HepG2 (cell line): Measurements from ENCODE around the gene PRTN3. TPM values are rescaled to one million over a fixed set of nuclear protein-coding genes. Genes with fewer than 3 reads are reported as not detected.
A peak's percentile ranks its signal among the peaks of the same experiment; 100 is the strongest.

ENCODE experiments used
- CBFB ChIP-seq: sonication (generic); formaldehyde crosslinking; IDR thresholded peaks from 2 replicates; pipeline ENCODE4 v1.4.0; 2020; ENCODE audit warnings: missing genetic modification reagents
- CREB1 ChIP-seq, 2 experiments: fragments of 450-650 bp in 1 of 2; IDR thresholded peaks; 2 replicates each; pipeline ENCODE4 v1.6.1; 2016 to 2017; ENCODE audit warnings: control low read depth in 1 of 2, mild to moderate bottlenecking in 1 of 2, missing compliant biosample characterization in 1 of 2, missing genetic modification characterization in 1 of 2
- ETV5 ChIP-seq: IDR thresholded peaks from 2 replicates; pipeline ENCODE4 v1.6.1; 2018; ENCODE audit warnings: missing biosample characterization, missing genetic modification reagents, inconsistent platforms, borderline replicate concordance
- KLF15 ChIP-seq: sonication (generic); formaldehyde crosslinking; IDR thresholded peaks from 2 replicates; pipeline ENCODE4 v1.8.1; 2023; ENCODE audit warnings: borderline replicate concordance, mild to moderate bottlenecking, inconsistent platforms, missing genetic modification reagents, mixed read lengths
- MAFK ChIP-seq, 2 experiments: IDR thresholded peaks in 1 of 2; conservative IDR thresholded peaks in 1 of 2; 2 replicates each; pipeline ENCODE4 v1.6.1; 2011; ENCODE audit warnings: improper control_type of control experiment in 2 of 2, low read length in 2 of 2
- MEIS1 ChIP-seq: sonication (generic); formaldehyde crosslinking; IDR thresholded peaks from 2 replicates; pipeline ENCODE4 v1.9.0; 2021; ENCODE audit warnings: mild to moderate bottlenecking, missing genetic modification reagents, moderate library complexity, borderline replicate concordance
- MLLT10 ChIP-seq: sonication (generic); formaldehyde crosslinking; IDR thresholded peaks from 2 replicates; pipeline ENCODE4 v1.4.0; 2020; ENCODE audit warnings: missing genetic modification reagents
- MZF1 ChIP-seq: sonication (generic); formaldehyde crosslinking; IDR thresholded peaks from 2 replicates; pipeline ENCODE4 v1.8.1; 2023; ENCODE audit warnings: mild to moderate bottlenecking, missing genetic modification reagents, borderline replicate concordance
- NFYC ChIP-seq: IDR thresholded peaks from 2 replicates; pipeline ENCODE4 v1.6.1; 2016; ENCODE audit warnings: missing genetic modification reagents, missing compliant biosample characterization
- PCBP2 ChIP-seq: fragments of 200-400 bp; formaldehyde crosslinking; optimal IDR thresholded peaks from 2 replicates; pipeline ENCODE3; 2018; ENCODE audit warnings: low read length, low read depth; ENCODE audit not compliant: poor library complexity, severe bottlenecking
- PHB2 ChIP-seq: fragments of 450-650 bp; IDR thresholded peaks from 2 replicates; pipeline ENCODE4 v1.6.1; 2018; ENCODE audit not compliant: partially characterized antibody
- POLR2G ChIP-seq: fragments of 200-400 bp; formaldehyde crosslinking; IDR thresholded peaks from 2 replicates; pipeline ENCODE4 v1.6.1; 2018; ENCODE audit warnings: mild to moderate bottlenecking, low read depth, low read length, moderate library complexity
- ZFP37 ChIP-seq: sonication (generic); formaldehyde crosslinking; IDR thresholded peaks from 2 replicates; pipeline ENCODE4 v1.4.0; 2020; ENCODE audit warnings: missing genetic modification reagents, borderline replicate concordance
- ZNF383 ChIP-seq: sonication (generic); formaldehyde crosslinking; IDR thresholded peaks from 2 replicates; pipeline ENCODE4 v1.4.0; 2020; ENCODE audit warnings: missing genetic modification reagents, mild to moderate bottlenecking, borderline replicate concordance
- ZNF780A ChIP-seq: sonication (generic); formaldehyde crosslinking; IDR thresholded peaks from 2 replicates; pipeline ENCODE4 v1.8.0; 2022; ENCODE audit warnings: mild to moderate bottlenecking, missing genetic modification reagents, moderate library complexity
- polyA plus RNA-seq, 8 experiments: library from polyadenylated mRNA; depleted of rRNA in 3 of 8; stranded (reverse) in 7 of 8; unstranded in 1 of 8; fragments of >200 nt; fragmentation: Illumina TruSeq in 4 of 8; extraction: Trizol in 4 of 8; gene quantifications; 2 replicates each; pipeline versions ENCODE4 v1.2.1 to v1.2.3, GENCODE V29; 2011 to 2016; ENCODE audit warnings: low read depth in 4 of 8, missing spikeins in 1 of 8, mixed read lengths in 1 of 8; ENCODE audit not compliant: insufficient read depth in 1 of 8
- total RNA-seq, 5 experiments: library from RNA; depleted of rRNA; stranded (reverse); fragments of >200 nt; fragmentation: Illumina TruSeq; extraction: Trizol; gene quantifications; 2 replicates each; pipeline ENCODE4 v1.2.3, GENCODE V29; 2016; ENCODE audit warnings: low read depth in 1 of 5
- TF ChIP-seq, protein P1 (sequence below): IDR thresholded peaks from 2 replicates; pipeline ENCODE4 v1.6.1; 2016; ENCODE audit warnings: mild to moderate bottlenecking, missing biosample characterization, missing genetic modification reagents
- TF ChIP-seq, protein P2 (sequence below): sonication (generic); formaldehyde crosslinking; IDR thresholded peaks from 2 replicates; pipeline ENCODE4 v1.5.1; 2020; ENCODE audit warnings: missing genetic modification reagents, mild to moderate bottlenecking, borderline replicate concordance
- TF ChIP-seq, protein P3 (sequence below): sonication (generic); formaldehyde crosslinking; IDR thresholded peaks from 2 replicates; pipeline ENCODE4 v1.4.0; 2020; ENCODE audit warnings: mild to moderate bottlenecking, missing genetic modification reagents
- TF ChIP-seq, protein P4 (sequence below): IDR thresholded peaks from 2 replicates; pipeline ENCODE4 v1.6.1; 2012; ENCODE audit warnings: inconsistent platforms

The PRTN3 gene
- total and polyA plus RNA-seq, 2 of the 13 experiments (the other 11 are each of a cell fraction or from before 2014, with no cell fraction given) = not detected

DNA sequence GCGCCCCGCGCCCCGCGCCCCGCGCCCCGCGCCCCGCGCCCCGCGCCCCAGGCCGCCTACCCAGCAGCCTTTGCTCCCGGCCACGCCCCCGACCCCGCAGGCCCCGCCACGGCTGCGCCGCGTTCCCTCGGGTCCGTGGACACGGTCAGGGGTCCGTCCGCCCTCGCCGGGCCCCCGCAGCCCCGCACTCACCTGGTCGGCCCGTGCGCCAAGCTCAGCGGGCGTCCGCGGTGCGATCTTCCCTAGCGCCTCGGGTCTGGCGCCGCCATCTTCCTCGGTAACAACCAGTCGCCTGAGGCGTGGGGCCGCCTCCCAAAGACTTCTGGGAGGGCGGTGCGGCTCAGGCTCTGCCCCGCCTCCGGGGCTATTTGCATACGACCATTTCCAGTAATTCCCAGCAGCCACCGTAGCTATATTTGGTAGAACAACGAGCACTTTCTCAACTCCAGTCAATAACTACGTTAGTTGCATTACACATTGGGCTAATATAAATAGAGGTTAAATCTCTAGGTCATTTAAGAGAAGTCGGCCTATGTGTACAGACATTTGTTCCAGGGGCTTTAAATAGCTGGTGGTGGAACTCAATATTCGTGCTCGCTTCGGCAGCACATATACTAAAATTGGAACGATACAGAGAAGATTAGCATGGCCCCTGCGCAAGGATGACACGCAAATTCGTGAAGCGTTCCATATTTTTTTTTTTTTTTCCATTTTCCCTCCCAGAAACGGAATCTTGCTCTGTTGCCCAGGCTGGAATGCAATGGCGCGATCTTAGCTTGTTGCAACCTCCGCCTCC lies 52.3 kb downstream of the PRTN3 start, which contains the start of the genes MED16 and RNU6-9 (continued):
- TF ChIP-seq ETV5 (CRISPR knock-in tag) = no peak
- no peak for TF ChIP-seq CBFB (CRISPR knock-in tag)
- TF ChIP-seq CREB1 (IDR thresholded peaks at IDR 0.05) = peak; percentile 83
- TF ChIP-seq CREB1 (CRISPR knock-in tag; IDR thresholded peaks at IDR 0.05) = peak; percentile 67
- TF ChIP-seq KLF15 (CRISPR knock-in tag) = no peak
- no peak for TF ChIP-seq MAFK (conservative IDR thresholded peaks at IDR 0.05 in 1 of 2, IDR thresholded peaks at IDR 0.05 in 1 of 2; ENCODE audit: low read length in 2 of 2)
- TF ChIP-seq, protein P1, sequence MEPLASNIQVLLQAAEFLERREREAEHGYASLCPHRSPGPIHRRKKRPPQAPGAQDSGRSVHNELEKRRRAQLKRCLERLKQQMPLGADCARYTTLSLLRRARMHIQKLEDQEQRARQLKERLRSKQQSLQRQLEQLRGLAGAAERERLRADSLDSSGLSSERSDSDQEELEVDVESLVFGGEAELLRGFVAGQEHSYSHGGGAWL = peak; percentile 67; the same call in 1 of the 2 replicates
- no peak for TF ChIP-seq ZNF780A (CRISPR knock-in tag)
- TF ChIP-seq POLR2G = peak; percentile 88
- TF ChIP-seq, protein P2, sequence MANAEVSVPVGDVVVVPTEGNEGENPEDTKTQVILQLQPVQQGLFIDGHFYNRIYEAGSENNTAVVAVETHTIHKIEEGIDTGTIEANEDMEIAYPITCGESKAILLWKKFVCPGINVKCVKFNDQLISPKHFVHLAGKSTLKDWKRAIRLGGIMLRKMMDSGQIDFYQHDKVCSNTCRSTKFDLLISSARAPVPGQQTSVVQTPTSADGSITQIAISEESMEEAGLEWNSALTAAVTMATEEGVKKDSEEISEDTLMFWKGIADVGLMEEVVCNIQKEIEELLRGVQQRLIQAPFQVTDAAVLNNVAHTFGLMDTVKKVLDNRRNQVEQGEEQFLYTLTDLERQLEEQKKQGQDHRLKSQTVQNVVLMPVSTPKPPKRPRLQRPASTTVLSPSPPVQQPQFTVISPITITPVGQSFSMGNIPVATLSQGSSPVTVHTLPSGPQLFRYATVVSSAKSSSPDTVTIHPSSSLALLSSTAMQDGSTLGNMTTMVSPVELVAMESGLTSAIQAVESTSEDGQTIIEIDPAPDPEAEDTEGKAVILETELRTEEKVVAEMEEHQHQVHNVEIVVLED (CRISPR knock-in tag) = peak; percentile 28; the same call in 1 of the 2 replicates
- TF ChIP-seq, protein P3, sequence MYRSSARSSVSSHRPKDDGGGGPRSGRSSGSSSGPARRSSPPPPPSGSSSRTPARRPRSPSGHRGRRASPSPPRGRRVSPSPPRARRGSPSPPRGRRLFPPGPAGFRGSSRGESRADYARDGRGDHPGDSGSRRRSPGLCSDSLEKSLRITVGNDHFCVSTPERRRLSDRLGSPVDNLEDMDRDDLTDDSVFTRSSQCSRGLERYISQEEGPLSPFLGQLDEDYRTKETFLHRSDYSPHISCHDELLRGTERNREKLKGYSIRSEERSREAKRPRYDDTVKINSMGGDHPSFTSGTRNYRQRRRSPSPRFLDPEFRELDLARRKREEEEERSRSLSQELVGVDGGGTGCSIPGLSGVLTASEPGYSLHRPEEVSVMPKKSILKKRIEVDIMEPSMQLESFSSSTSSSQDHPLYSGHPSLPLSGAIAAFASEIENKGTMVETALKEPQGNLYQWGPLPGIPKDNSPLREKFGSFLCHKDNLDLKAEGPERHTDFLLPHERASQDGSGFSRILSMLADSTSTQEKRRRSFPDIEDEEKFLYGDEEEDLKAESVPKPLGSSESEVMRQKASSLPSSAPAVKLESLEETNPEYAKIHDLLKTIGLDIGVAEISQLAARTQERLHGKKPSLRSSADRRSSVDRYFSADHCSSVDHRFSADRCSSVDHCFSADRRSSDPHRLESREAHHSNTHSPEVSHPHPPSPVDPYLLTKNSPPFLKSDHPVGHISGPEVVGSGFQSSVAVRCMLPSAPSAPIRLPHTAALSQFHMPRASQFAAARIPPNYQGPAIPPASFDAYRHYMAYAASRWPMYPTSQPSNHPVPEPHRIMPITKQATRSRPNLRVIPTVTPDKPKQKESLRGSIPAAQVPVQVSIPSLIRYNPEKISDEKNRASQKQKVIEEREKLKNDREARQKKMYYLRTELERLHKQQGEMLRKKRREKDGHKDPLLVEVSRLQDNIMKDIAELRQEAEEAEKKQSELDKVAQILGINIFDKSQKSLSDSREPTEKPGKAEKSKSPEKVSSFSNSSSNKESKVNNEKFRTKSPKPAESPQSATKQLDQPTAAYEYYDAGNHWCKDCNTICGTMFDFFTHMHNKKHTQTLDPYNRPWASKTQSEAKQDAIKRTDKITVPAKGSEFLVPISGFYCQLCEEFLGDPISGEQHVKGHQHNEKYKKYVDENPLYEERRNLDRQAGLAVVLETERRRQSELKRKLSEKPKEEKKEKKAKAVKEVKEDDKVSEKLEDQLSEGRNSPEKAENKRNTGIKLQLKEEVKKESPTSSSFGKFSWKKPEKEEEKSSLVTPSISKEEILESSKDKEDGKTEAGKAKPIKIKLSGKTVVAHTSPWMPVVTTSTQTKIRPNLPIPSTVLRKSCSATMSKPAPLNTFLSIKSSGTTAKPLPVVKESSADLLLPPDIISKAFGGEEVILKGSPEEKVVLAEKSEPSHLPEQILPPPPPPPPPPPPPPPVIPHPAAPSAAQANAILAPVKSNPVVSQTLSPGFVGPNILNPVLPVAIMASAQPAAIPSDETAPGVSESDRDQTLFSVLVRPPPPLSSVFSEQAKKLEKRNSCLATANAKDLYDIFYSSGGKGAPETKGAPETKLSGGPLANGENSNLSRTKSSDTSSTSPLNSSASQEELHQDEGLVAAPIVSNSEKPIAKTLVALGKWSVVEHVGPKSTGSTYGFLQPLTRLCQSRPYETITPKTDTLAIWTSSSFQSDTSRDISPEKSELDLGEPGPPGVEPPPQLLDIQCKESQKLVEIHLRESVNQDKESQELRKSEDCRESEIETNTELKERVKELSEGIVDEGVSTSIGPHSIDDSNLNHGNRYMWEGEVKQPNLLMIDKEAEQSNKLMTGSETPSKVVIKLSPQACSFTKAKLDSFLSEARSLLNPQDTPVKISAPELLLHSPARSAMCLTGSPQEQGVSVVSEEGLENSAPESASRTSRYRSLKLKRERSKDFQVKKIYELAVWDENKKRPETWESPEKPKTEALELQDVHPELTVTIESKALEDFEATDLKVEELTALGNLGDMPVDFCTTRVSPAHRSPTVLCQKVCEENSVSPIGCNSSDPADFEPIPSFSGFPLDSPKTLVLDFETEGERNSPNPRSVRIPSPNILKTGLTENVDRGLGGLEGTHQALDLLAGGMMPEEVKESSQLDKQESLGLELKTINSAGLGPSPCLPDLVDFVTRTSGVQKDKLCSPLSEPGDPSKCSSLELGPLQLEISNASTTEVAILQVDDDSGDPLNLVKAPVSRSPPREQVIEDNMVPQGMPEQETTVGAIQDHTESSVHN (CRISPR knock-in tag) = no peak
- no peak for TF ChIP-seq PHB2
- no peak for TF ChIP-seq MLLT10 (CRISPR knock-in tag)
- no peak for TF ChIP-seq NFYC (CRISPR knock-in tag)
- TF ChIP-seq MEIS1 = no peak
- no peak for TF ChIP-seq MZF1 (CRISPR knock-in tag)
- TF ChIP-seq, protein P4, sequence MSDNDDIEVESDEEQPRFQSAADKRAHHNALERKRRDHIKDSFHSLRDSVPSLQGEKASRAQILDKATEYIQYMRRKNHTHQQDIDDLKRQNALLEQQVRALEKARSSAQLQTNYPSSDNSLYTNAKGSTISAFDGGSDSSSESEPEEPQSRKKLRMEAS = peak; percentile 42; the same call in 1 of the 2 replicates
- TF ChIP-seq ZNF383 (CRISPR knock-in tag) = no peak
- no peak for TF ChIP-seq PCBP2
- no peak for TF ChIP-seq ZFP37 (CRISPR knock-in tag)
